Astrocyte (in vitro differentiated cells and primary cell): ENCODE results near the gene RANGAP1.

Experiments used
- CTCF ChIP-seq: IDR thresholded peaks from 2 replicates; pipeline ENCODE4 v1.5.1; 2011; ENCODE audit warnings: low read depth, mild to moderate bottlenecking, inconsistent platforms, low read length, moderate library complexity; ENCODE audit not compliant: insufficient read depth
- EZH2 ChIP-seq: IDR thresholded peaks from 2 replicates; pipeline ENCODE4 v1.6.1; 2012; ENCODE audit warnings: mild to moderate bottlenecking, low read length, inconsistent platforms; ENCODE audit not compliant: insufficient read depth

- TF ChIP-seq CTCF (no peak), EZH2 (no peak)
These were observed 37.7 kb downstream of the RANGAP1 start for GRCh38 chr22:41248314-41248713.
